Islet precursor cell (in vitro differentiated cells): ENCODE data around the gene PRRG2.

ENCODE experiments used
- DNase-seq: peaks from one replicate; pipeline ENCODE4 v3.0.0-alpha.2; 2018

The PRRG2 gene

DNA sequence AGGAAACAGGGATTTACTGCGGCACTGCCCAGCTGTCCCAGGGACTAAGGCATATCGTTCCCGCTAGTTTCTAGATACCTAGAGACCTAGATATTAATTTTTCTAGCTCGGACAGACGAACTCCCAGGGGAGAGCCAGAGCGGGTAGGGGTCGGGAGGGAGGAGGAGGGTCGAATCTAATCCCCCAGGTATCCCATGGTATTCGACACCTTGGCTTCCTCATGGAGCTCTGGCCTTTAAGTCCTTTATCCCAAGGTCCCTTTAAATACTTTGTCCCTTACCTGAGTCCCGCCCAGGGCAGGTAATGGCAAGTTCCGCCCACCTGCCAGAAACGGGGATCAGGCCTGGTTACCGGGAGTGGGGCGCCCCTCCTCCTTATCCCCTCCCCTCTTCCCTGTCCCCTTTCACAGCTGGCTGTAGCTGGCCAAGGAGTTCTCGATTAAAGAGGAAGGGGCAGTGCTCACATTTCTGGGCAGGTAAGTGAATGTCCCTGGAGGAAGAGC, at the start of gene PRRG2:
Gene PRRG2, plus strand, starts transcription at position 310 of the 502 bp plus-strand sequence. CDS start 1,904 bp downstream, outside the sequence.
- no peak for DNase-seq

DNA sequence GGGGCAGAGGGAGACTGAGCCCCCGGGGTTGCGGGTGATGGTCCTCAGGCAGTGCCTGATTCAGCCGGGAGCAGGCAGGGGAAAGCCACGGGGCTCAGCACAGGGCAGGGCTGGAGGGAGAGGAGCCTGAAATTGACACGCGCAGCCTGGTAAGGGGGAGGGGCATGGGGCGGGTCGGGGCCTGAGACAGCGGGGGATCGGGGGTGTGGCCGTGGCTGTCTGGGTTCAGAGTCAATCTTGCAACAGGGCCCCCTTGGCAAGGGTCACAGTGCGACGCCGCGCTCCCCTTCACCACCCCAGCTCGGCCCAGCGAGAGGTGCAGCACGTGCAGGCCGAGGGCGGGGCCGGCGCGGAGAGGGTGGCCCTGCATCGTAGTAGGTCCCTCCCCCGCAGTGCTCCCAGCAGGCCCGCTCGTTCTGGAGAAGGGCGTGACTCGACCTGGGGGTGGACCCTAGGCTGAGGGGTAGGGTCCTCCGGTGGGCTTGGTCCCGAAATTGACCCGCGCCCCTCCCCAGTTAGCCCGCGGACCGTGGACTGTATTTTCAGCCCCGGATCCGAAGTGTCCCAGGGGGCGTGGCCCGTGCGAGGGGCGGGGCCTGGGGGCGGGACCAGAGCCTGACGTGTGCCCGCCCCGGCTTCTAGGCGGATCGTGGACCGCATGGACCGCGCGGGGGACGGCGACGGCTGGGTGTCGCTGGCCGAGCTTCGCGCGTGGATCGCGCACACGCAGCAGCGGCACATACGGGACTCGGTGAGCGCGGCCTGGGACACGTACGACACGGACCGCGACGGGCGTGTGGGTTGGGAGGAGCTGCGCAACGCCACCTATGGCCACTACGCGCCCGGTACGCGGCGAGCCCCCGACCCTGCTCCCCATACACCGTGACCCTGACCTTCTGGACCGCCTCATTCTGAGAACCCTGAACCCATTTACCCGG, 47.3 kb upstream of the PRRG2 start:
- peak; percentile 89 for DNase-seq

DNA sequence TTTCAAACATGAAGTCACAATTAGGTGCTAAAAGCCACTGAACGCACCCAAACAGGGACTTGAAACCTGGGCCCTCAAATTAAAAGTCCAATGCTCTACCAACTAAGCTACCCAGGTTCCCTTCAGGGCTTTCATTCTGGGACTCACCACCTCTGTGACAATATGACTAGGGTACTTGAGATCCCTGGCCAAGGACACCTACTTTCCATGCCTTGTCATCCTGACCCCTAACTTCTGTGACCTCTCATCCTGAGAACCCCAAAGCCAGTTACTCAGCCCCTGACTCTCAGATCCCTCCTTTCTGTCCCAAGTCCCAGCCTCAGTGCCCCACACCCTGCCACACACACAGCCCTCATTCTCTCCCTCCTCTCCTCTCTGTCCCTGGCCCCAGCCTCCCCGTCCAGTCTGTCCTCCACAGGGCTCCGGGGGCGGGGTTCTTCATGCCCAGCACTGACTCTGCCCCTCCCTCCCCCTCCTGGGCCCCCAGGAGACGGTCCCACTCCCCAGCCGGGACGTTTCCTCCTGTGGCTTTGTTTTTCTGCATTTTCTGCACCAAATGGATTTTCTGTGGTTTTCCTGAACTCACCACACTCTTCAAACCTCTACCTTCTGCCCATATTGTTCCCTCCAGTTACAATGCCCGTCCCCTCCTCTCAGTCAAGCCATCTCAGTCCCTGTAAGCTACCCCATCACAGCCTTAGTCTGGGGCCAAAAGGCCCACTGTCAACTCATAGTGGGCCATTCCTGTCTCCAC, 46.3 kb upstream of the PRRG2 start:
- no peak for DNase-seq

DNA sequence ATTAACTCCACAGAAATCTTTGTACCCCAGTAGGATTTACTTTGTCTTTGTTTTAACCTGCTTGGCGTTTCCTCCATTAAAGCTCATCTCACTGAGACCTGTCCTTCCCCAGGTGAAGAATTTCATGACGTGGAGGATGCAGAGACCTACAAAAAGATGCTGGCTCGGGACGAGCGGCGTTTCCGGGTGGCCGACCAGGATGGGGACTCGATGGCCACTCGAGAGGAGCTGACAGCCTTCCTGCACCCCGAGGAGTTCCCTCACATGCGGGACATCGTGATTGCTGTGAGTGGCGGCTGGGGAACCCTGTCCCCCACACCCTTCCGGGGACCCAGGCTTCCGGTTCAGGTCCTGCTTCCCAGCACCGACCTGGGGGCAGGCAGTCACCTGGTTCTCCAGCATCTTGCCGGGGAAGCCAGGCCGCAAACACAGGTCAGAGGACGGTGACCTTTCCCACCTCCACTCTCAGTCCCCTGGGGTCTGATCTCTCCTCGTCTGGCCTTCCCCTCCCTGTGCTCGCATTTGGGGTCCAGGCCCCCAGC, 44.1 kb upstream of the PRRG2 start:
- no peak for DNase-seq

DNA sequence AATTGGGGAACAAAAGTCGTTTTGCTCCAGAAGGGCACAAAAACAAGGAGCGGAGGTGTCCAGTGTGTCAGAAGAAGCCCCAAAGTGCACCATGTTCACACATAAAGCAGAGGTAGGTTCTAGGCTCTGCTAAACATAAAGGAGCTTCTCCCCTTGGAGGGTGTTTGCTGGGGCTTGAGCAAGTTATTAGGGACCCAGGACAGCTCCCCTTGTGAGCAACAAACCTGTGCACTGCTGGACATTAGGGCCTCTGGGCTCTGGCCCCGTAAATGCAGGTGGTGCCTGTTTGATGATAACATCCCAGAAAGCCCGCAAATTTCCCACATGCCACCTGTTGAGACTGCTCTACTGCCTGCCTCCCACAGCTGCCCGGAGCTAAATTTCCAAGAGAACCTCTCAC, 42.5 kb upstream of the PRRG2 start:
- no peak for DNase-seq

DNA sequence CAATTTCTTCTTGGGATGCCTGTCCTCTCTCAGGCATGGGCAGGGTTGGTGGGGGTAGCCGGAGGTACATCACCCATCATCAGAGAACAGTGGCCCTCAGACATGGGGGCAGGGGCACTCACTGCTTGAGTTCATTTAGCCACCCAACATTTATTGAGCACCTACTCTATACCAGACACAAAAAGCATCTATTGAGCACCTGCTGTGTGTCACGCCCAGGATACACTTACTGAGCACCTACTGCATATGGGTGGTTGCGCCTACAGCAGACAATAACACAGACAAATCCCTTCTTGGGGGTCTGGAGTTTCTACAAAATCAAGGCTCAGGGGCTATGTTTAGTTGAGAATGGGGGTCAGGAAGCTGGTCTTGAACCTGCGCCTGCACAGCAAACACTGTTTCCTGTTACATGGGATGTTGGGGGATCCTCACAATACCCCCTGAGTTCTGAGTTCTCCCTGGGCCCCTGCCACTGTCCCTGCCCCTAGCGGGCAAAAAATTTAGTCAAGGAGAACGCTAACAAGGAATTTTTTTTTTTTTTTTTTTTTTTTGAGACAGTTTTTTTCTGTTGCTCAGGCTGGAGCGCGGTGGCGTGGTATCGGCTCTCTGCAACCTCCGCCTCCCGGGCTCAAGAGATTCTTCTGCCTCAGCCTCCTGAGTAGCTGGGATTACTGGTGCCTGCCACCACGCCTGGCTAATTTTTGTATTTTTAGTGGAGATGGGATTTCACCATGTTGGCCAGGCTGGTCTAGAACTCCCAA, 41.7 kb upstream of the PRRG2 start:
- no peak for DNase-seq

DNA sequence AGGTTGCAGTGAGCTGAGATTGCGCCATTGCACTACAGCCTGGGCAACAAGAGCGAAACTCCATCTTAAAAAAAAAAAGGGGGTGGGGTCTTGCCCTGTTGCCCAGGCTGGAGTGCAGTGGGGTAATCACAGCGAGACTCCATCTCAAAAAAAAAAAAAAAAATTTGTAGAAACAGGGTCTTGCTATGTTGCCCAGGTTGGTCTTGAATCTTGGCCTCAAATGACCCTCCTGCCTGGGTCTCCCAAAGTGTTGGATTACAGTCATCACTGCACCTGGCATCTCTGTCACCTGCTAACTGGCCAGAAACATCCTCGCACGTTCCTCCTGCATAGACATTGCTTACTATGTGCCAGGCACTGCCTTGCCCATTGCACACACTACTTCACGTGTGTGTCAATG, 39.2 kb upstream of the PRRG2 start:
- no peak for DNase-seq

DNA sequence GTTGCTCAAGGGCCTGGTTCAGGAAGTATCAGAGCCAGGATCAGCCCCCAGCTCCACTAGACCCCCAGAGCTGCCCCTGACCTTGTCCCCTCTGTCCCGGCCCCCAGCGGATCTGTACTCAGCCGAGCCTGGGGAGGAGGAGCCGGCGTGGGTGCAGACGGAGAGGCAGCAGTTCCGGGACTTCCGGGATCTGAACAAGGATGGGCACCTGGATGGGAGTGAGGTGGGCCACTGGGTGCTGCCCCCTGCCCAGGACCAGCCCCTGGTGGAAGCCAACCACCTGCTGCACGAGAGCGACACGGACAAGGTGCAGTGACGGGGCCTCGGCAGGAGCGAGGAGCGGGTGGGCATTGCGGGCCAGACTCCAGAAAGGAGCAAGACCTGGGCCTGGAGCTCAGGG, 38.7 kb upstream of the PRRG2 start:
- DNase-seq = no peak

DNA sequence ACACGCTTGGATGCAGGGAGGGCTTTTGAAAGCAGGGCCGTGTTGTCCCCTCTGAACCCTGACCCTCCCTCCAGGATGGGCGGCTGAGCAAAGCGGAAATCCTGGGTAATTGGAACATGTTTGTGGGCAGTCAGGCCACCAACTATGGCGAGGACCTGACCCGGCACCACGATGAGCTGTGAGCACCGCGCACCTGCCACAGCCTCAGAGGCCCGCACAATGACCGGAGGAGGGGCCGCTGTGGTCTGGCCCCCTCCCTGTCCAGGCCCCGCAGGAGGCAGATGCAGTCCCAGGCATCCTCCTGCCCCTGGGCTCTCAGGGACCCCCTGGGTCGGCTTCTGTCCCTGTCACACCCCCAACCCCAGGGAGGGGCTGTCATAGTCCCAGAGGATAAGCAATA, 38.1 kb upstream of the PRRG2 start:
- DNase-seq = no peak

DNA sequence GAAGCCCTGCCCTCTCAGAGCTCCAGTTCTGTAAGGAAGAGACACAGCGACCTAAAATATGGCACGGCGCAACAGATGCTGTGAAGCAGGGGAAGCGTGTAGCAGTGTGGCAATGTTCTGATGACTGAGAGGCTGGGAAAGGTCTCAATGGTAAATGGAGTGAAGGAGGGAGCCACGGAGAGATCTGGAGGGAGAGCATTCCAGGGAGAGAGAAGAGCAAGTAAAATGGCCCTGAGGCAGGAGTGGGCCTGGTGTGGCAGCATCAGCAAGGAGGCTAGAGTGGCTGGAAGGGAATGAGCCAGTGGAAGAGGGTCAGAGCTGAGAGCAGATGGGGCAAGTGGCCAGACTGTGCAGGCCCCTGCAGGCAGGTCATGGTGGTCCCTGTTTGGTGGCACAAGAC, 37.0 kb upstream of the PRRG2 start:
- DNase-seq = no peak

DNA sequence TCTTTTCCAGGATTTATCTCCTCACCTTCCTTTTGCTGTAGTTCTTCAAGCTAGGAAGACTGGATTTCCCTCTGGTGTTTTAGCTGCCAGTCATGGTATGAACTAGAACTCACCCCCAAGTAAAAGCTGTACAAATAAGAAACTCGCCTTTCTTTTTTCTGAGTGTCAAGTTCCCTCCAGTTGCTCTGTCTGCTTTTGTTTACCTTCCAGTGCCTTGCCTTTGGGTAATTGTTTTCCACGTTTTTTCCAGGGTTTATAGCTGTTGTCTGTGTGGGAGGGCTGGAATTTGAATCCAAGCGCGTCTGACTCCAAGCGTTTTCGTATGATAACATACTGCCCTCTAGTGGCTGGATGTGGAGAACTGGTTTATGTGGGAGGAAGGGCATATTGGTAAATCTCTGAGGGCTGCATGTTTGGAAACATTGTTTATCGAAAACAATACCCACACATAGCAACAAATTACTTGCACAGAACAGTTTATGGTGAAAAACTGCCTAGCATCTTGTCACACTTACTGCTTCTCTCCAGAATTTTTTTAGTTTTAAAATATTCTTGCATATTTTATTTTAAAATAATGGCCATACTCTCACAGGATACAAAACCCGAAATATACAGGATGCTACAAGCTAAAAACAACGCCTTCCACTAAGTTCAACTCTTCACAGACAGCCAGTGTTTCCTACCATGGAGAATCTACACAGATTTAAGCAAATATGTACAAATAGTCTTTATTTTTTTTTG, 34.1 kb upstream of the PRRG2 start:
- DNase-seq = peak; percentile 90

DNA sequence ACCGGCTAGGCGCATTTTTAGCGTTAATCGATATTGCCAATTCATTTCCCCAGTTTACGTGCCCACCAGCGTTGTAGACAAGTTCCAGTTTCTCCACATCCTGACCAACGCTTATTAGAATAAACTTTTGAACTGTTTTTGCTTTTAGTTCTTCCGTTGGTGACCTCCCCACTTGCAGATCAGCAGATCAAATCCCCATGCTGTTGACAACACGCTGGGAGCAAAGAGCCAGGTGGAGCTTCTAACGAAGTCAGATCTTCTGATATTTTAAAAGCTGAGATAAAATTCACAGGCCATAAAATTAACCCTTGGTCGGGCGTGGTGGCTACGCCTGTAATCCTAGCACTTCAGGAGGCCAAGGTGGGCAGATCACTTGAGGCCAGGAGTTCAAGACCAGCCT, 32.1 kb upstream of the PRRG2 start:
- DNase-seq = no peak

DNA sequence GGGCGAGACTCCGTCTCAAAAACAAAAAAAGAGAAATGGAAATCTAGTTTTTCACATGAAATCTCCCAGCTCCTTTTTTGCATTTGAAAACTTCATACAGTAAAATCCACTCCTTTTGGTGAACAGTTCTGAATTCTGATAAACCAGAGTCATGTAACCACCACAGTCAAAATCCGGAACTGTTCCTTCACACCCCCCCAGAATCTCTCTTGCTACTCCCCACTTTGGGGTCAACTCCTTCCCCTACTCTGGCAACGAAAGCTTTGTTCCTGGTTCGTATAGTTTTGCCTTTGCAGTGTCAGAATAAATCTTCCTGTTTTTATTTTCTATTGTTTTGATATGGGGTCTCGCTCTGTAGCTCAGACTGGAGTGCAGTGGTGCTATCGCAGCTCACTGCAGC, 29.6 kb upstream of the PRRG2 start:
- DNase-seq = no peak

DNA sequence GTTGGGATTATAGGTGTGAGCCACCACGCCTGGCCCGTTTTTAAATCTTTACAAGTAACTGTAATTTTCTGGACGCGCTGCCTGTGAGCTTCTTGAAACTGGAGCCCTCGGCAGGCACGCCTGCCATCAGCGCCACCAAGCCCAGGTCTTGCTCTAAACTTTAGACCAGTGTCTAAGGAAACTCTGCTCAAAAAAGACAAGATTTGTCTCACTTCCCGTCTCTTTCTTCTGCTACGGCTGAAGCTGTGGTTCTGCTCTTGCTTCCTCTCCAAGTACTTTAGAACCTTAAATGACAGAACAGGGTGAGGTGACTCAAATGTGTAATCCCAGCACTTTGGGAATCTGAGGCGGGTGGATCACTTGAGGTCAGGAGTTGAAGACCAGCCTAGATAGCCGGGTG, 28.4 kb upstream of the PRRG2 start:
- no peak for DNase-seq

DNA sequence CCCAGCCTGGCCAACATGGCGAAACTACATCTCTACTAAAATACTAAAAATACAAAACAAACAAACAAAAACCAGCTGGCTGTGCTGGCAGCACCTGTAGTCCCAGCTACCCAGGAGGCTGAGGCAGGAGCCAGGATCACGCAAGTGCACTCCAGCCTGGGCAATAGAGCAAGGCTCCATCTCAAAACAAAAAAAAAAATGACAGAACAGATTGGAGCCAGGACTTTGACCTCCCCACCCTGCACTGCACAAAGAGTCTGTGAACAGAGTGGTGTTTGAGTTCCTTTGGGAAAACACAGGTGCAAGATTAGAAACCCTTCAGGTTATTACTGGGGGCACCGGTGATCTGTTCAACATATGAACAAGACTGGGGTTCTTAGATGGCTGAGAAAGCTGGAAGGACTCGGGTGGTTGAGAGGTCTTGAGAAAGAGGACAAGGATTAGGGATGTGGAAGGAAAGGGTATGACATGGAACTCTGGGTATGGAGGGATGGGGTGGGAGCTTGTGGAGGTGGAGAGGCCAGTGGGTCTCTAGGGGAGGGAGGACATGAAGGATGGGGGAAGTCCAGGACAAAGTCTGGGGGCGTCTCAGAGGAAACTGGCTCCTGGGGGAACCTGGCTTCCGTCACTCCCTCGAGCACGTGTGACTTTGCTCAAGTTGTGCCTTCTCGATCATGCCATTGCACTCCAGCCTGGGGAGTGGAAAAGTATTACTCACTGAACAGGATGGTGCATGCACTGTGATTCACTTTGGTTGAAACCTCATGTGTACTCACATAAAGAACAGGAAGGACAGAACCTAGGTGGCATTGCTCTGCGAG, 27.5 kb upstream of the PRRG2 start:
- DNase-seq = no peak

DNA sequence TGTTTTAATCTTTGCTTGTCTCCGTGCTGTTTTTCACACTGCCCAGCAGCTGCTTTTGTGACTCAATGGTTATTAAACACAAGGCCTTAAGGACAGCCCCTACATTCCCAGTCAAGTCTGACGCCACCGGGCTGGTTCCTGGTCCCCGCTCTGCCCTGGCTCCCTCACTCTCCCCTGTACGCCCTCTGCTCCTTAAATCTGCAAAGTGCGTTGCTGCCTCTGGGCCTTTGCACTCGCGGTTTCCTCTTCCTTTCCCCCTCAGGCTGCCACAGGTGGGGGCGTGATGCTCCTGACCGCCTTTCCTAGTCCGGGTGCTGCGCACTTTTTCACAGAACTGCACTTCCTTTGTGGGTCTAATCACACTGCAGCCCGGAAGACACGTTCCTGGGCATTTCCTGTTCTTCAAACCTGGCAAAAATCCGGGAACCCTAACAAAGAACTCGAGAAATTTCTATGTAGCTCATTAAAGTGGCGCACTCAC, 26.4 kb upstream of the PRRG2 start:
- no peak for DNase-seq

DNA sequence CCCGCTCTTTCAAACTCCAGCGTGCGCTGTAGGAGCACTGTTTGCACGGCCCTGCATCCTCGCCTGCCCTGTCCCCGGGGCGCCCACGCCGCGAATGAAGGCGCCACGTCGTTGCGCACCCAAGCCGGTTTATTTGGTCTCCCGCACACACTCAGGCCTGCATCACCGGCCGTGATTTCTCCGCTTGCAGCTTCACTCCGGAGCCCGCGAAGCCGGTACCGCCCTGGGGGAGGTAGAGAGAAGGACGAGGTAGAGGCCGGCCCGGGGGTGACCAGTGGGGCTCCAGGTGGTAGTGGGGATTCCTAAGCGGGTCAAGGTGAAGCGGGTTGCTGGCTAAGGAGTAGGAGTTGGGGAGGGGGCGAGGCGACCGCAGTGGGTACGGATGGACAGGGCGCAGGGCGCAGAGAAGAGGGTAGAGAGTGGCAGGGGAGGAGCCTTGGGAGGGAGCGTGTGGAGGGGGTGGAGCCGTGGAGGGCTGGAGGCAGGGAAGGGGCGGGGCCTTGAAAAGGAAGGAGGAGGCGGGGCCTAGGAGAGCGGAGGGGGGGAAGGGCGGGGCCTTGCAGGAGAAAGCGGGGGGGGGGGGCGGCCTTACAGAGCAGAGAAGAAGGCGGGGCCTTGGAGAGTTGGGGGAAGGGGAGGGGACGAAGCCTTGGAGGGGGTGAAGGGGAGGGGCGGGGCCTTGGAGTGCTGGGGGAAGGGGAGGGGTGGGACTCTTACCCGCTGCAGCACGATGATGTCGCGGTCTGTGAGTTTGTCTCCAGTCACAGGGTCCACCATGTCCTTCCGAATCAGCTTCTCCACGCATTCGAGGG, 25.3 kb upstream of the PRRG2 start:
- peak; percentile 95 for DNase-seq

DNA sequence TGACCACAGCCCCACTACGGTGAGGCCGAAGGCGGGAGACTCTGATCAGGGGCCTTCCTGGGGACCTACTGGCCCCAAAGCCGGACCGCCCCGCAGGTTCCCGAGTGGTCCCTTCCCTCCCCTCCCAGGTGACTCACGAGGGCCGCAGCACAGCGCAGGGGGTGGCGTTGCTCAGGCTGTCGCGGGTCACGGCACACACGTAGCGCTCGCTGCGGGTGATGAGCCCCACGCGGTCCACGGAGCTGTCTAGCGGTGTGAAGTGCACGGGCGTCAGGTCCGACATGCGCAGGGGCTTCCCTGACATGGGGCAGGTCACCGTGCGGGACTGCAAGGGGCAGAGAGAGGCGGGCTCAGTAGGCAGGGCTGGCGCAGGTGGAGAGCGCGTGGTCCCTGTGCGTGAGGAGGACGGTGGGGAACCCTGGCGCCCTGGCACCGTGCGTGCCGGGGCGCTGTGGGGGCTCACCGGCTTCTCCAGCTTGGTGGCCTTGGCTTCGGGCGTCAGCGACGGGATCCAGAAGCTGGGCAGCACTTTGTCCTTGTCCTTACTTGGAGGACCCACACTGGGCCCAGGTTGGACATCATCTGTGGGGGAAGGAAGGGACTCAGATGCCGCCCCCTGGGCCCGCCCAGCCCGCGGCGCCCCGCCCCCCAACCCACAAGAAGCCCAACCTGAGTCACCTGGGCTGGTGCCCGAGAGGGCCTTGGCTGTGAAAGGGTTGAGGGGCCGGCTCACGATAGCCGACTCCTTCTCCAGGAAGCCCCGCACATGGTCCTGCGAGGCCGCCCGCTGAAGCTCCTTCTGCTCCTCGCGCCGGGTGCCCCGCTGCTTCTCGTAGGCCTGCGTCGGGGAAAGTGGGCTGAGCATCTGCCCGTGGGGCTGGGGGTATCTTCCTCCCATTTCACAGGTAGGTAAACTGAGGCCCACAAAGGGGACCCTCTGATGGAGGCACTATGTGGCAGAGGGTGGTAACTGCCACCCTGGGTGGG, 24.4 kb upstream of the PRRG2 start:
- peak; percentile 82 for DNase-seq
